Common myeloid progenitor, CD34-positive (primary cell): ENCODE results near the gene DNAJC5G.
A peak's percentile ranks its signal among the peaks of the same experiment; 100 is the strongest.

Experiments
- CTCF ChIA-PET: fragments of 350-600 bp; sonication (Branson Sonifier 250); formaldehyde crosslinking; loops from one replicate; lab custom pipeline; 2021; ENCODE audit warnings: antibody characterized with exemption; lab: Charles Lee
- POLR2A ChIA-PET: fragments of 350-600 bp; sonication (Branson Sonifier 250); formaldehyde crosslinking; loops from one replicate; lab custom pipeline; 2021; ENCODE audit warnings: antibody characterized with exemption; lab: Charles Lee
- DNase-seq, 3 donors: peaks; one replicate each; pipeline versions ENCODE4 v3.0.0 to v3.0.0-alpha.2; 2013
- H3K27ac ChIP-seq, 2 experiments: 1 replicate in 1 of 2; 2 replicates in 1 of 2; pipeline ENCODE4 v1.7.0; 2013; ENCODE audit warnings: inconsistent platforms in 2 of 2, low read length in 2 of 2, mild to moderate bottlenecking in 2 of 2, low read depth in 1 of 2, moderate library complexity in 1 of 2; ENCODE audit not compliant: severe bottlenecking in 2 of 2, insufficient read depth in 1 of 2, poor library complexity in 1 of 2
- H3K27me3 ChIP-seq, 5 experiments: replicated peaks in 2 of 5; 1 replicate in 3 of 5; 2 replicates in 2 of 5; pipeline versions ENCODE4 v1.6.1 to v1.7.0; 2013; ENCODE audit warnings: low read length in 4 of 5, mild to moderate bottlenecking in 2 of 5, moderate library complexity in 2 of 5, inconsistent platforms in 1 of 5; ENCODE audit not compliant: insufficient read depth in 5 of 5, control insufficient read depth in 4 of 5
- H3K36me3 ChIP-seq, 4 experiments: 1 replicate in 2 of 4; 2 replicates in 2 of 4; pipeline versions ENCODE4 v1.6.1 to v1.7.0; 2013; ENCODE audit warnings: low read length in 3 of 4, control low read depth in 1 of 4, mild to moderate bottlenecking in 1 of 4; ENCODE audit not compliant: control insufficient read depth in 4 of 4, insufficient read depth in 4 of 4
- H3K4me1 ChIP-seq, 4 experiments: 1 replicate in 3 of 4; 2 replicates in 1 of 4; pipeline versions ENCODE4 v1.6.1 to v1.7.1; 2013; ENCODE audit warnings: low read length in 3 of 4, mild to moderate bottlenecking in 3 of 4, control low read depth in 1 of 4, inconsistent platforms in 1 of 4, moderate library complexity in 1 of 4; ENCODE audit not compliant: control insufficient read depth in 4 of 4, insufficient read depth in 4 of 4; ENCODE audit errors: control extremely low read depth in 1 of 4
- H3K4me3 ChIP-seq, 7 experiments: 1 replicate in 4 of 7; 2 replicates in 3 of 7; pipeline versions ENCODE4 v1.5.1 to v1.7.0; 2013; ENCODE audit warnings: mild to moderate bottlenecking in 7 of 7, low read length in 6 of 7, moderate library complexity in 6 of 7, inconsistent platforms in 2 of 7, low read depth in 2 of 7, control low read depth in 1 of 7; ENCODE audit not compliant: insufficient read depth in 4 of 7, control insufficient read depth in 1 of 7; ENCODE audit errors: extremely low read depth in 1 of 7
- H3K9me3 ChIP-seq, 5 experiments: 1 replicate in 4 of 5; 2 replicates in 1 of 5; pipeline versions ENCODE4 v1.6.1 to v1.7.1; 2013; ENCODE audit warnings: low read length in 4 of 5, mild to moderate bottlenecking in 2 of 5, inconsistent platforms in 1 of 5, low read depth in 1 of 5, moderate library complexity in 1 of 5; ENCODE audit not compliant: control insufficient read depth in 4 of 5, insufficient read depth in 2 of 5; ENCODE audit errors: control extremely low read depth in 1 of 5
- whole genome bisulfite sequencing: methylation state at CpG from one replicate; pipeline ENCODE4 v1.1.5; 2013; ENCODE audit not compliant: insufficient coverage; 5-methylcytosine and 5-hydroxymethylcytosine counted together

The DNAJC5G gene

DNA sequence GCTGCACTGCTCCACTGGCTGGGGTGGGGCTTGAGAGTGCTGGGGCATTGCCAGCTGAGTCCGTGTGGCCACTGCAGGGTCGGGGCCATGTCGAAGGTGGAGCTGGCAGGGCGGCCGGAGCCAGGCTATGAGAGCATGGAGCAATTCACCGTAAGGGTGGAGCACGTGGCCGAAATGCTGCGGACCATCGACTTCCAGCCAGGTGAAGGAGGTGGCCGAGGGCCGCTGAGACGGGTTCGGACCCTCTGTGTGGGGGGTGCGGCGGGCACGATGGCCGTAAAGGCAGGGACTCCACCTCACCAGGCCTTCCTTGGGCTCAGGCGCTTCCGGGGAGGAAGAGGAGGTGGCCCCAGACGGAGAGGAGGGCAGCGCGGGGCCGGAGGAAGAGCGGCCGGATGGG lies 30.9 kb downstream of the DNAJC5G start:
- H3K27me3 ChIP-seq, result peaks cover 0 to 42% (median 19%) of the 10 kb centered on the region in 5 experiments
- POLR2A ChIA-PET, result no interaction called here

DNA sequence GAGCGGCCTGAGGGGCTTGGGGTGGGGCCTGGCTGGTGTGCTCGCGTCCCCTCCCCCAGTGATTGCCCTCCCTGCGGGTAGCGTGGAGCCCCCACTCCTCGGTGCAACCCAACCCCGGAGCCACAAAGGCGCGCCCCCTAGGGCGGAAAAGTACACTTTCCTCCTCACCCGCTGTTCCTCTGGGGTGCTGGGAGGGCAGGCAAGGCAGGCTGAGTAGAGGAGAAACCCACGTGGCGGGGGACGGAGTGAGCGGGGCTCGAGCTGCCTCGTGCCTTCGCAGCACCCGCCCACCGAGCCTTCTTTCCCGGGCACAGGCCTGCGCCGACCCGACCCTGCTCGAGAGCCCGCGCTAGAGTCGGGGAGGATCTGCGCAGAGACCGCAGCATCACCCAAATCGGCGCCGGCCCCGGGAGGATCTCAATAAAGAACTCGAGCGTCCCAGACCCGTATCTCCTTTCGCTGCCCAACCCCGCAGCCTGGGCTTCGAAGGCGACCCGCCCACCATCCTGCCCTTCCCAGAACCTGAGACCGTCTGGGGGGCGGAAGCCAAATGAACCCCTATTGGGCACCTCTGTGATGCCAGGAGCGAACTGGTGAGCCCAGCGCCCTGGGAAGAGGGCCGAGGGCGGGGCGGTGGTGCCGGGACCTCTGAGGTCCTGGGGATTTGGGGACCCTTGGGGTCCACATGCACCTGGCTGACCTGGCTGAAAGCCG lies 31.5 kb downstream of the DNAJC5G start:
- H3K36me3 ChIP-seq, result peaks cover 4 to 26% (median 13%) of the 10 kb centered on the region in 4 experiments
- H3K4me3 ChIP-seq, result peak overlapping the region in 4 of 7 experiments; percentile 38 to 68 (median 54)
- ChIA-PET POLR2A (no interaction called here), CTCF (interaction anchor here (0.9 to 7.8 kb wide), 3 partner anchors 25 to 57 kb away, joined by 3 to 94 read pairs (median 51); partner anchors contain the start of gene TRIM54)
- peaks cover 0 to 26% (median 18%) of the 10 kb centered on the region in 4 experiments for H3K4me1 ChIP-seq
- H3K27ac ChIP-seq, result no peak overlapping the region
- H3K27me3 ChIP-seq, result peaks cover 0 to 42% (median 19%) of the 10 kb centered on the region in 5 experiments
- no peaks in the 10 kb centered on the region for H3K9me3 ChIP-seq
- peak; percentile 28 to 65 (median 55) for DNase-seq
- WGBS, result 3% methylated on average over 37 of the region's 51 CpGs

More for the DNA sequence above, 30.9 kb downstream of the DNAJC5G start:
- Histone ChIP-seq H3K4me1 (peaks cover 0 to 26% (median 18%) of the 10 kb centered on the region in 4 experiments), H3K4me3 (peak overlapping the region in 4 of 7 experiments; percentile 38 to 68 (median 54)), H3K9me3 (no peaks in the 10 kb centered on the region), H3K27ac (no peak overlapping the region), H3K36me3 (peaks cover 4 to 20% (median 9%) of the 10 kb centered on the region in 4 experiments)
- WGBS, result 43% methylated on average over 20 of the region's 26 CpGs
- CTCF ChIA-PET, result interaction anchor here (0.9 to 7.8 kb wide), 4 partner anchors 16 to 56 kb away, joined by 3 to 94 read pairs (median 27); partner anchors contain the start of gene TRIM54
- DNase-seq, result peak in 1 of 3 donors; percentile 8

DNA sequence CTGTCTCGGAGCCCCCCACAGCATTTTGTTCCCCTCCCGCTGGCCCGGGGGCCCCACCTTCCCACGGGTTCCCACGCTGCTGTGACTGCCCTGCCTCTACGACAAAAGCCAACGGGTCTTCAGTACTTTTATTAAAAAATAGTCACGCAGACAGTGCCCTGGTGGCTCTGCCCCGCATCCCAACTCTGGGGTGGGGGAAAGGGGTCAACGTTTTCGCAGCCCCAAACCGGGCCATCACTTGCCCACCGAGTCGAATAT lies 32.0 kb downstream of the DNAJC5G start:
- ChIA-PET CTCF (interaction anchor here (2.6 kb wide), 1 partner anchor 14 kb away, joined by 10 read pairs; no protein-coding TSS in a partner anchor), POLR2A (no interaction called here)
- Histone ChIP-seq H3K27me3 (peaks cover 0 to 42% (median 19%) of the 10 kb centered on the region in 5 experiments), H3K4me1 (peaks cover 0 to 26% (median 18%) of the 10 kb centered on the region in 4 experiments), H3K4me3 (peak overlapping the region in 3 of 7 experiments; percentile 52 to 68 (median 56)), H3K27ac (no peak overlapping the region), H3K9me3 (no peaks in the 10 kb centered on the region), H3K36me3 (peaks cover 4 to 31% (median 16%) of the 10 kb centered on the region in 4 experiments)
- no peak for DNase-seq
- 6% methylated on average over 8 of the region's 14 CpGs for WGBS

DNA sequence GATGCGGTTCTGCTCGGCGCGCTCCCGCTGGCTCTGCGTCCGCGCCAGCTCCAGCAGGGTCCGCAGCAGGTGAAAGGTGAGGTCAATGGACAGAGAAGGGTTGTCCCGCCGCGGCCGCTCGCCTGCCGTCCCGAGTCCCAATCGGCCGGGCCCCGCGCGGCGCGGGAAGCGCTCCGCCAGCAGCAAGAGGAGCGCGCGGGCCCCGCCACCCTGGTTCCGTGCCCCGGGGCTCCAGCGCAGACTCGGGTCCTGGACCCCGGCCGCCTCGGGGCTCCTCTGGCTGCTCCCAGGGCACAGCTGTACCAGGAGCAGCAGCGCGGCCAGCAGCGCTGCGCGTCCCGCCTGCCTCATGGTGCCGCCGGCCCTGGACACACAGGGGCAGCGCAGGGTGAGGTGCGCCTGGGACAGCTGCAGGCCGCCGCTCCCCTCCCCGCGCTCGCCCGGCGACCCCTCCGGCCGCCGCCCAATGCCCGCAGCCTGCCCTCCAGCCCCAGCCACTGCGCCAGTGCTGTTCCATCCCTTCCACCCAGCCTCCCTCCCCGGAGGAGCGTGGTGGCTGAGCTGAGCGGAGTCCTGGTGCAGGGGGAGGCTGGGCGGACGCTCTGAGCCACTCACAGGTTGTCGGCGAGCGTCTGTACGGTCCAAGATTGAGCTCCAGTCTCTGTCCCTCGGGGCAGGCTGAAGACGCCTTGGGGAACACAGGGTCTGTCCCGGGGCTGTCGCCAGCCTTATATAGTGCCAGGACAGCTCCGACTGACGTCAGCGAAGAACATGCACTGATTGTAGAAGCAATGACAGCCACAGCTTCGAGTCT lies 32.5 kb downstream of the DNAJC5G start:
- DNase-seq, result no peak
- peak overlapping the region in 3 of 7 experiments; percentile 52 to 68 (median 56) for H3K4me3 ChIP-seq
- no peaks in the 10 kb centered on the region for H3K9me3 ChIP-seq
- 55% methylated on average over 61 of the region's 75 CpGs for WGBS
- peaks cover 0 to 26% (median 18%) of the 10 kb centered on the region in 4 experiments for H3K4me1 ChIP-seq
- H3K27ac ChIP-seq, result no peak overlapping the region
- H3K36me3 ChIP-seq, result peaks cover 7 to 36% (median 16%) of the 10 kb centered on the region in 4 experiments
- POLR2A ChIA-PET, result no interaction called here
- CTCF ChIA-PET, result interaction anchor here (1.0 to 2.6 kb wide), 2 partner anchors 13 to 18 kb away, joined by 3 to 10 read pairs; no protein-coding TSS in a partner anchor
- peaks cover 0 to 42% (median 19%) of the 10 kb centered on the region in 5 experiments for H3K27me3 ChIP-seq

DNA sequence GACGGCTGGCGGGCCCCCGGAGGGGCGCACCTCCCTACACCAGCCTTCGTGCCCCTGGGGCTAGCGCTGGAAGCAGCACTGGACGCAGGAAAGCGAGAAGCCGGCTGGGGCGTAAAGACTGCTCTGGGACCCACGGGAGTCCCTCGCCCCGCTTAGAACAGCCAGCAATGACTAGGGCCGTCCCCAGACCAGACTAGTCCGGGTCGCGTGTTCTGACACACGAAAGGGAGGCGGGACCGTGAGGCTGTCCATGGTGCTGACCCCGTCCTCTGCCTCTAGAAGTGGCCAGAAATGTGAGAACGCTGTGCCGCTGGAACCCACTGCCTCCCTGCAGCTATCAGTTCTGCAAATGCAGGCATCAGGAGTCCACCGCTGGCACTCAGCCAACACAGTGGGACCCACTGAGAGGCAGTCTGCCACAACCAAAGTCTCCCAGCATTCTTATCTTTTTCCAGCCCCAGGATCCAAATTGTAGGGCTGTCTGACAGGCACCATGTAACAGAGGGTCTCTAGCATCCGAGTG lies 33.2 kb downstream of the DNAJC5G start, which contains the start of gene UCN:
UCN (minus strand) TSS at position 87 of the 523 bp plus-strand sequence. CDS start 550 bp downstream, outside the sequence.
- peak in 1 of 3 donors; percentile 7 for DNase-seq
- POLR2A ChIA-PET, result no interaction called here
- H3K36me3 ChIP-seq, result peaks cover 7 to 37% (median 16%) of the 10 kb centered on the region in 4 experiments

DNA sequence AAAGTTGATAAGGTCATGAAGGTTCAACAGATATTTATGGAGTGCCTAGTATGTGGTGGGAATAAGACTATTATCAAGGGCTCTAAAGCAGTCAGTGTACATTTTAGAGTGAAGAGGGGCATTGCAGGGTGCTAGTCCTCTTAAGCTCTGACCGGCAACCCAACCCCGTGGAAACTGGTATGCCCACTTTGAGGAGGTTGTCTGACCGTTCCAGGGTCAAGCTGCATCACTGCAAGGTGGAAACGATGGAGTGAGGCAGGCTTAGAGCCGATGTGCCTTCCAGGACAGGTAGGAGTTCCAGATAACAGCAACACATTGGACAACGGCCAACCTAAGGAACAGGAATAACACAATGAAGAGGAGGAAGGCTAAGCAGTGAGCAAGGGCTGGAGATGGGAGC lies 34.4 kb downstream of the DNAJC5G start:
- Histone ChIP-seq H3K4me3 (no peak overlapping the region), H3K9me3 (no peaks in the 10 kb centered on the region), H3K36me3 (peaks cover 7 to 37% (median 16%) of the 10 kb centered on the region in 4 experiments), H3K27ac (no peak overlapping the region), H3K4me1 (peaks cover 0 to 23% (median 15%) of the 10 kb centered on the region in 4 experiments), H3K27me3 (peaks cover 0 to 40% (median 19%) of the 10 kb centered on the region in 5 experiments)
- ChIA-PET POLR2A (no interaction called here), CTCF (interaction anchor here (2.6 kb wide), 1 partner anchor 11 kb away, joined by 10 read pairs; no protein-coding TSS in a partner anchor)
- DNase-seq, result no peak
- WGBS, result 100% methylated on average over 6 of the region's 6 CpGs

More for the DNA sequence above, 33.2 kb downstream of the DNAJC5G start, which contains the start of gene UCN:
- H3K9me3 ChIP-seq, result no peaks in the 10 kb centered on the region
- 97% methylated on average over 24 of the region's 25 CpGs for WGBS
- no peak within 1 kb of the TSS for H3K27ac ChIP-seq
- H3K4me3 ChIP-seq, result peak within 1 kb of the TSS in 3 of 7 experiments; percentile 52 to 68 (median 56)
- peaks cover 0 to 42% (median 19%) of the 10 kb centered on the region in 5 experiments for H3K27me3 ChIP-seq
- CTCF ChIA-PET, result interaction anchor here (1.0 to 2.6 kb wide), 2 partner anchors 13 to 18 kb away, joined by 3 to 10 read pairs; no protein-coding TSS in a partner anchor
- peaks cover 0 to 23% (median 15%) of the 10 kb centered on the region in 4 experiments for H3K4me1 ChIP-seq
